Lung (tissue), 12 donors: ENCODE data around the gene ANO8. TPM values are rescaled to one million over a fixed set of nuclear protein-coding genes. Genes with fewer than 3 reads are reported as not detected.

ENCODE experiments used
- ATAC-seq: fragments of 200-7000 bp; cut with Tn5 transposase; one replicate; pipeline ENCODE4 v1.9.1; 2020; ENCODE audit warnings: moderate number of reproducible peaks; ENCODE audit not compliant: insufficient read depth, low FRiP score
- DNase-seq, 3 donors: peaks; one replicate each; pipeline ENCODE4 v3.0.0-alpha.2; 2013 to 2017
- H3K27ac ChIP-seq, 2 donors: one replicate each; pipeline ENCODE4 v1.5.1; 2013; ENCODE audit warnings: mild to moderate bottlenecking in 2 of 2, moderate library complexity in 2 of 2, control low read depth in 1 of 2, inconsistent platforms in 1 of 2, low read depth in 1 of 2, low read length in 1 of 2
- H3K27me3 ChIP-seq, 3 donors: one replicate each; pipeline ENCODE4 v1.5.1; 2013; ENCODE audit warnings: low read length in 2 of 3; ENCODE audit not compliant: control insufficient read depth in 3 of 3, insufficient read depth in 3 of 3
- H3K36me3 ChIP-seq, 4 donors: one replicate each; pipeline ENCODE4 v1.5.1; 2013; ENCODE audit warnings: low read length in 4 of 4, mild to moderate bottlenecking in 1 of 4, moderate library complexity in 1 of 4; ENCODE audit not compliant: control insufficient read depth in 4 of 4, insufficient read depth in 4 of 4
- H3K4me1 ChIP-seq, 5 donors: one replicate each; pipeline ENCODE4 v1.5.1; 2013; ENCODE audit warnings: low read length in 5 of 5, mild to moderate bottlenecking in 2 of 5, moderate library complexity in 1 of 5; ENCODE audit not compliant: control insufficient read depth in 5 of 5, insufficient read depth in 5 of 5
- H3K4me3 ChIP-seq: one replicate; pipeline ENCODE4 v1.5.1; 2013; ENCODE audit warnings: mild to moderate bottlenecking, control low read depth, moderate library complexity
- H3K9ac ChIP-seq, 2 donors: one replicate each; pipeline ENCODE4 v1.5.1; 2013; ENCODE audit warnings: low read length in 2 of 2, control low read depth in 1 of 2; ENCODE audit not compliant: insufficient read depth in 1 of 2
- H3K9me3 ChIP-seq, 4 donors: one replicate each; pipeline ENCODE4 v1.5.1; 2013; ENCODE audit warnings: low read length in 3 of 4, mild to moderate bottlenecking in 1 of 4, moderate library complexity in 1 of 4; ENCODE audit not compliant: control insufficient read depth in 4 of 4, insufficient read depth in 3 of 4
- CTCF ChIP-seq: IDR thresholded peaks from 2 replicates; pipeline ENCODE4 v1.5.1; 2012; ENCODE audit warnings: mild to moderate bottlenecking; ENCODE audit errors: control extremely low read depth, extremely low read depth
- WGBS, 2 donors: extraction: QIAGEN DNeasy Blood & Tissue Kit; methylation state at CpG; one replicate each; pipeline ENCODE4 v1.1.7; 2013; 5-methylcytosine and 5-hydroxymethylcytosine counted together
- polyA plus RNA-seq, 2 donors: library from polyadenylated mRNA; stranded (reverse); fragments of 200-250 nt; gene quantifications; one replicate each; pipeline ENCODE4 v1.2.1, GENCODE V29; 2013
- total RNA-seq, 2 donors: library from RNA; depleted of rRNA in 1 of 2; stranded (reverse); fragments of >200 nt in 1 of 2; gene quantifications; one replicate each; pipeline ENCODE4 v1.2.1, GENCODE V29; 2014 to 2021
- donor health status: control.
- donor health status: control.
- donor health status: Bipolar disorder and iron deficiency.
- donor health status: healthy.
- donor health status: DM: yes; HTN: yes; CAD: no.

ANO8 gene
- total and polyA plus RNA-seq, 4 donors = 7.1 to 22.5 (median 8.0) TPM

- no peak overlapping the region for H3K9ac ChIP-seq
- WGBS, 2 donors = 34 to 35% methylated on average over 7 of the region's 7 CpGs
- TF ChIP-seq CTCF = no peak
- peaks cover 0 to 2% (median 0%) of the 10 kb centered on the region in 4 donors for H3K9me3 ChIP-seq
- H3K4me3 ChIP-seq = no peak overlapping the region
- H3K36me3 ChIP-seq = peaks cover 0 to 37% (median 8%) of the 10 kb centered on the region in 4 donors
- H3K4me1 ChIP-seq = peaks cover 0 to 6% (median 0%) of the 10 kb centered on the region in 5 donors
- DNase-seq (no peak), ATAC-seq (no peak)
- no peak overlapping the region for H3K27ac ChIP-seq
- no peaks in the 10 kb centered on the region for H3K27me3 ChIP-seq
Observed at GRCh38 chr19:17323964-17324332, 10.7 kb downstream of the ANO8 start.

GRCh38 chr19:17323300-17323963, 11.2 kb downstream of the ANO8 start:
- no peak for TF ChIP-seq CTCF
- H3K4me1 ChIP-seq = peaks cover 0 to 6% (median 0%) of the 10 kb centered on the region in 5 donors

GRCh38 chr19:17322854-17323253, 11.8 kb downstream of the ANO8 start:
- H3K9me3 ChIP-seq = peaks cover 0 to 2% (median 0%) of the 10 kb centered on the region in 4 donors
- H3K9ac ChIP-seq = no peak overlapping the region
- DNase-seq (peak in 2 of 3 donors; percentile 36 to 44), ATAC-seq (no peak)
- TF ChIP-seq CTCF = no peak
- no peaks in the 10 kb centered on the region for H3K27me3 ChIP-seq
- peak overlapping the region in 1 of 2 donors; percentile 8 for H3K27ac ChIP-seq
- H3K4me1 ChIP-seq = peaks cover 0 to 6% (median 0%) of the 10 kb centered on the region in 5 donors
- H3K4me3 ChIP-seq = no peak overlapping the region
- peaks cover 0 to 41% (median 8%) of the 10 kb centered on the region in 4 donors for H3K36me3 ChIP-seq
- 77% methylated on average over 10 of the region's 10 CpGs for WGBS, 2 donors

More at GRCh38 chr19:17323300-17323963, 11.2 kb downstream of the ANO8 start:
- DNase-seq (no peak), ATAC-seq (no peak)
- H3K4me3 ChIP-seq = no peak overlapping the region
- peaks cover 0 to 41% (median 8%) of the 10 kb centered on the region in 4 donors for H3K36me3 ChIP-seq
- 36 to 47% methylated on average over 44 to 56 of the region's 56 CpGs for WGBS, 2 donors
- no peak overlapping the region for H3K9ac ChIP-seq
- H3K27ac ChIP-seq = no peak overlapping the region
- peaks cover 0 to 2% (median 0%) of the 10 kb centered on the region in 4 donors for H3K9me3 ChIP-seq
- no peaks in the 10 kb centered on the region for H3K27me3 ChIP-seq
